Activated CD4-positive, alpha-beta T cell treated with anti-CD3 and anti-CD28 coated beads for 48 hours (primary cell): ENCODE results near the gene PSME3IP1.

ENCODE experiments used
- DNase-seq: peaks from one replicate; pipeline ENCODE4 v3.0.0-alpha.2; 2020

The PSME3IP1 gene

GRCh38 chr16:57166951-57167350 is 18.9 kb downstream of the PSME3IP1 start:
- DNase-seq = no peak

GRCh38 chr16:57166451-57166850 is 19.4 kb downstream of the PSME3IP1 start:
- no peak for DNase-seq

GRCh38 chr16:57165938-57166337 is 19.9 kb downstream of the PSME3IP1 start:
- DNase-seq = no peak

- no peak for DNase-seq
Observed at GRCh38 chr16:57165483-57165882, 20.4 kb downstream of the PSME3IP1 start.

- no peak for DNase-seq
Observed at GRCh38 chr16:57163842-57164241, 22.0 kb downstream of the PSME3IP1 start.

GRCh38 chr16:57159447-57159846 is 26.4 kb downstream of the PSME3IP1 start:
- DNase-seq = no peak

- no peak for DNase-seq
Observed at GRCh38 chr16:57157533-57157932, 28.3 kb downstream of the PSME3IP1 start.

- no peak for DNase-seq
Observed at GRCh38 chr16:57156351-57156703, 29.5 kb downstream of the PSME3IP1 start.

GRCh38 chr16:57155702-57156350 is 30.0 kb downstream of the PSME3IP1 start:
- DNase-seq = no peak

- DNase-seq = no peak
Observed at GRCh38 chr16:57153841-57154240, 32.0 kb downstream of the PSME3IP1 start.

GRCh38 chr16:57152096-57153093 is 33.4 kb downstream of the PSME3IP1 start:
- DNase-seq = no peak

GRCh38 chr16:57151369-57151768 is 34.5 kb downstream of the PSME3IP1 start:
- DNase-seq = no peak

- DNase-seq = no peak
Observed at GRCh38 chr16:57150682-57151330, 35.0 kb downstream of the PSME3IP1 start.

GRCh38 chr16:57149391-57149790 is 36.4 kb downstream of the PSME3IP1 start:
- no peak for DNase-seq

- no peak for DNase-seq
Observed at GRCh38 chr16:57148481-57148880, 37.4 kb downstream of the PSME3IP1 start.

GRCh38 chr16:57147381-57148221 is 38.2 kb downstream of the PSME3IP1 start:
- no peak for DNase-seq

- DNase-seq = no peak
Observed at GRCh38 chr16:57146735-57147134, 39.1 kb downstream of the PSME3IP1 start.

- DNase-seq = no peak
Observed at GRCh38 chr16:57146040-57146647, 39.7 kb downstream of the PSME3IP1 start.

GRCh38 chr16:57145046-57146021 is 40.5 kb downstream of the PSME3IP1 start:
- DNase-seq = no peak

GRCh38 chr16:57144027-57144426 is 41.8 kb downstream of the PSME3IP1 start:
- no peak for DNase-seq
